Endothelial cell of umbilical vein (primary cell): Measurements from ENCODE around the gene GAPVD1. TPM values are rescaled to one million over a fixed set of nuclear protein-coding genes. Genes with fewer than 3 reads are reported as not detected.
"Not testable (repeated sequence)": the region's sequence is repeated elsewhere in the genome, so short reads cannot be mapped to it uniquely, and the experiment has no call there.

ENCODE experiments used
- BruUV-seq: library from RNA; stranded (reverse); fragments of 400-500 nt; replicated peaks from 2 replicates; lab custom pipeline; 2021; lab: Mats Ljungman, UMichigan
- CTCF ChIA-PET: fragments of 300-600, 350-600 bp; sonication (Branson Sonifier 250); formaldehyde crosslinking; loops from one replicate; lab custom pipeline; 2021; ENCODE audit warnings: antibody characterized with exemption, inconsistent platforms; lab: Charles Lee
- POLR2A ChIA-PET: fragments of 300-600, 350-600 bp; sonication (Branson Sonifier 250); formaldehyde crosslinking; loops from one replicate; lab custom pipeline; 2021; ENCODE audit warnings: antibody characterized with exemption, inconsistent platforms; lab: Charles Lee
- DNase-seq: peaks from one replicate; pipeline ENCODE4 v3.0.0-alpha.2; 2011; ENCODE audit warnings: low read depth, low spot score
- FAIRE-seq: peaks from 2 replicates; lab custom pipeline; 2011; peaks lifted over from hg19 to GRCh38; lab: Jason Lieb, UNC
- H2AFZ ChIP-seq: 2 replicates; pipeline ENCODE4 v1.6.0; 2012; ENCODE audit warnings: low read depth, low read length, control low read depth, inconsistent platforms
- H3K27ac ChIP-seq: 2 replicates; pipeline ENCODE4 v1.5.1; 2011; ENCODE audit warnings: low read depth, mild to moderate bottlenecking, control low read depth, low read length, moderate library complexity; ENCODE audit not compliant: insufficient read depth
- H3K27me3 ChIP-seq, 2 experiments: 2 replicates each; pipeline versions ENCODE4 v1.6.0 to v1.6.1; 2011; ENCODE audit warnings: low read length in 2 of 2, mixed read lengths in 1 of 2; ENCODE audit not compliant: control insufficient read depth in 2 of 2, insufficient read depth in 2 of 2
- H3K36me3 ChIP-seq, 2 experiments: 2 replicates in 1 of 2; 3 replicates in 1 of 2; pipeline ENCODE4 v1.5.1; 2011; ENCODE audit warnings: low read length in 2 of 2, mild to moderate bottlenecking in 1 of 2, moderate library complexity in 1 of 2; ENCODE audit not compliant: control insufficient read depth in 2 of 2, insufficient read depth in 2 of 2; ENCODE audit errors: extremely low read depth in 1 of 2
- H3K4me1 ChIP-seq: 3 replicates; pipeline ENCODE4 v1.5.1; 2011; ENCODE audit warnings: mild to moderate bottlenecking, low read length; ENCODE audit not compliant: control insufficient read depth, insufficient read depth; ENCODE audit errors: extremely low read depth
- H3K4me2 ChIP-seq: 2 replicates; pipeline ENCODE4 v1.6.1; 2011; ENCODE audit warnings: low read length, control low read depth, mixed read lengths; ENCODE audit not compliant: insufficient read depth
- H3K4me3 ChIP-seq, 3 experiments: fragments of 200-600 bp in 1 of 3; sonication (generic), shearing (Covaris generic) in 1 of 3; replicated peaks in 1 of 3; 2 replicates each; pipeline ENCODE4 v1.5.1; 2011 to 2016; ENCODE audit warnings: control low read depth in 3 of 3, low read length in 3 of 3, mild to moderate bottlenecking in 2 of 3, inconsistent platforms in 1 of 3, low read depth in 1 of 3, moderate library complexity in 1 of 3; ENCODE audit not compliant: insufficient read depth in 1 of 3
- H3K79me2 ChIP-seq: 2 replicates; pipeline ENCODE4 v1.6.0; 2012; ENCODE audit warnings: low read length, inconsistent platforms; ENCODE audit not compliant: control insufficient read depth, insufficient read depth
- H3K9ac ChIP-seq: replicated peaks from 2 replicates; pipeline ENCODE3; 2011; ENCODE audit warnings: low read length, control low read depth; ENCODE audit not compliant: insufficient read depth; ENCODE audit errors: extremely low read depth
- H3K9me1 ChIP-seq: replicated peaks from 3 replicates; pipeline ENCODE4 v1.6.0; 2011; ENCODE audit warnings: mild to moderate bottlenecking, low read length; ENCODE audit not compliant: control insufficient read depth, insufficient read depth; ENCODE audit errors: extremely low read depth
- H3K9me3 ChIP-seq: replicated peaks from 2 replicates; pipeline ENCODE4 v1.5.1; 2012; ENCODE audit warnings: low read length, inconsistent platforms; ENCODE audit not compliant: control insufficient read depth, insufficient read depth
- H4K20me1 ChIP-seq: replicated peaks from 2 replicates; pipeline ENCODE3; 2011; ENCODE audit warnings: mild to moderate bottlenecking, low read length; ENCODE audit not compliant: control insufficient read depth, insufficient read depth; ENCODE audit errors: extremely low read depth
- EZH2 ChIP-seq: IDR thresholded peaks from 2 replicates; pipeline ENCODE4 v1.6.1; 2012; ENCODE audit warnings: borderline replicate concordance, low read depth, mild to moderate bottlenecking, moderate library complexity, low read length, inconsistent platforms; ENCODE audit not compliant: severe bottlenecking
- dilution Hi-C: fragments of 300-500 bp; cut with MboI; formaldehyde crosslinking; loops from one replicate; pipeline ENCODE4 v1.15.0; 2019; ENCODE audit warnings: low sequenced_read_pairs; ENCODE audit not compliant: extremely low pct_ligation_motif_present
- intact Hi-C: fragments of 100-400 bp; cut with micrococcal nuclease; formaldehyde crosslinking; loops from one replicate; pipeline ENCODE4 v1.10.0; 2022
- polyA plus RNA-seq, 4 experiments: library from polyadenylated mRNA; depleted of rRNA in 3 of 4; stranded (reverse) in 3 of 4; unstranded in 1 of 4; fragments of >200 nt; gene quantifications; 2 replicates each; pipeline versions ENCODE4 v1.2.1 to v1.2.3, GENCODE V29; 2011 to 2012; ENCODE audit warnings: missing spikeins in 1 of 4
- total RNA-seq: library from RNA; stranded (reverse); gene quantifications from 2 replicates; pipeline ENCODE4 v1.2.3, GENCODE V29; 2021
- TF ChIP-seq, protein P1 (sequence below), 2 donors: IDR thresholded peaks; 1 replicate in 1 of 2; 2 replicates in 1 of 2; pipeline ENCODE4 v1.5.1; 2011; ENCODE audit warnings: low read length in 2 of 2, mild to moderate bottlenecking in 2 of 2, moderate library complexity in 2 of 2, control low read depth in 1 of 2, inconsistent platforms in 1 of 2, low read depth in 1 of 2; ENCODE audit not compliant: insufficient read depth in 1 of 2; ENCODE audit errors: extremely low read depth in 1 of 2

GAPVD1 gene
- total and polyA plus RNA-seq, 2 donors (not counting 3 experiments of a cell fraction or from before 2014, with no cell fraction given): 10.7 to 53.2 TPM

GRCh38 chr9:125218621-125219020, 43.0 kb upstream of the GAPVD1 start:
- intact Hi-C loops: no loop called here
- dilution Hi-C loops: no loop called here
- Histone ChIP-seq H3K9me3 (no peaks in the 10 kb centered on the region), H3K9ac (no peak overlapping the region), H3K4me2 (no peak overlapping the region), H3K27me3 (no peaks in the 10 kb centered on the region), H4K20me1 (no peaks in the 10 kb centered on the region), H3K4me3 (no peak overlapping the region), H2AFZ (no peak overlapping the region), H3K79me2 (no peaks in the 10 kb centered on the region), H3K9me1 (no peaks in the 10 kb centered on the region), H3K4me1 (no peaks in the 10 kb centered on the region), H3K27ac (no peak overlapping the region), H3K36me3 (no peaks in the 10 kb centered on the region)
- TF ChIP-seq, protein P1, sequence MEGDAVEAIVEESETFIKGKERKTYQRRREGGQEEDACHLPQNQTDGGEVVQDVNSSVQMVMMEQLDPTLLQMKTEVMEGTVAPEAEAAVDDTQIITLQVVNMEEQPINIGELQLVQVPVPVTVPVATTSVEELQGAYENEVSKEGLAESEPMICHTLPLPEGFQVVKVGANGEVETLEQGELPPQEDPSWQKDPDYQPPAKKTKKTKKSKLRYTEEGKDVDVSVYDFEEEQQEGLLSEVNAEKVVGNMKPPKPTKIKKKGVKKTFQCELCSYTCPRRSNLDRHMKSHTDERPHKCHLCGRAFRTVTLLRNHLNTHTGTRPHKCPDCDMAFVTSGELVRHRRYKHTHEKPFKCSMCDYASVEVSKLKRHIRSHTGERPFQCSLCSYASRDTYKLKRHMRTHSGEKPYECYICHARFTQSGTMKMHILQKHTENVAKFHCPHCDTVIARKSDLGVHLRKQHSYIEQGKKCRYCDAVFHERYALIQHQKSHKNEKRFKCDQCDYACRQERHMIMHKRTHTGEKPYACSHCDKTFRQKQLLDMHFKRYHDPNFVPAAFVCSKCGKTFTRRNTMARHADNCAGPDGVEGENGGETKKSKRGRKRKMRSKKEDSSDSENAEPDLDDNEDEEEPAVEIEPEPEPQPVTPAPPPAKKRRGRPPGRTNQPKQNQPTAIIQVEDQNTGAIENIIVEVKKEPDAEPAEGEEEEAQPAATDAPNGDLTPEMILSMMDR (IDR thresholded peaks at IDR 0.05; ENCODE audit: extremely low read depth in 1 of 2, insufficient read depth in 1 of 2, low read depth in 1 of 2, low read length in 2 of 2): no peak
- TF ChIP-seq EZH2: no peak
- DNase-seq: no peak
- POLR2A ChIA-PET: no interaction called here
- CTCF ChIA-PET: interaction anchor here (0.6 kb wide), 1 partner anchor 123 kb away, joined by 4 read pairs; no protein-coding TSS in a partner anchor
- no TSS peak for BruUV-seq
- FAIRE-seq: no peak

- intact Hi-C loops, H3K9me3 ChIP-seq, dilution Hi-C loops, H3K9me1 ChIP-seq, H3K79me2 ChIP-seq, H3K27me3 ChIP-seq, H3K4me2 ChIP-seq, BruUV-seq, POLR2A ChIA-PET, DNase-seq, H3K4me1 ChIP-seq, FAIRE-seq, H3K27ac ChIP-seq, H4K20me1 ChIP-seq, H3K4me3 ChIP-seq, H3K36me3 ChIP-seq, H3K9ac ChIP-seq, H2AFZ ChIP-seq: not testable (repeated sequence)
- CTCF ChIA-PET: interaction anchor here (1.6 kb wide), 1 partner anchor 137 kb away, joined by 4 read pairs; no protein-coding TSS in a partner anchor
These were observed 36.8 kb upstream of the GAPVD1 start for GRCh38 chr9:125224858-125225257.
